ENCODE measurements around the gene C1orf87.

Gene C1orf87

GRCh38 chr1:59945790-59946189 lies 127.8 kb downstream of the C1orf87 start:
- FAIRE-seq: no peak

All from TTC549 (cell line).